A673 (cell line): ENCODE data around the gene CAMK1D. TPM values are rescaled to one million over a fixed set of nuclear protein-coding genes. Genes with fewer than 3 reads are reported as not detected.

Experiments
- BruUV-seq: library from RNA; stranded (reverse); fragments of 400-500 nt; replicated peaks from 2 replicates; lab custom pipeline; 2021; lab: Mats Ljungman, UMichigan
- CTCF ChIA-PET: fragments of 300-600 bp; sonication (Branson Sonifier 250); formaldehyde crosslinking; loops from one replicate; lab custom pipeline; 2022; ENCODE audit warnings: antibody characterized with exemption; lab: Charles Lee
- POLR2A ChIA-PET: fragments of 300-600 bp; sonication (Branson Sonifier 250); formaldehyde crosslinking; loops from one replicate; lab custom pipeline; 2022; ENCODE audit warnings: antibody characterized with exemption; ENCODE audit not compliant: low non-redundant PET; lab: Charles Lee
- DNase-seq: peaks from one replicate; pipeline ENCODE4 v3.0.0-alpha.2; 2015; ENCODE audit warnings: low spot score
- H3K27ac ChIP-seq: fragments of 200-600 bp; sonication (generic); 2 replicates; pipeline ENCODE4 v1.5.1; 2016; ENCODE audit warnings: mixed run types, low read depth, mild to moderate bottlenecking, mixed read lengths, antibody characterized with exemption, low read length; ENCODE audit not compliant: poor library complexity, severe bottlenecking
- H3K27me3 ChIP-seq: fragments of 200-600 bp; sonication (generic); replicated peaks from 2 replicates; pipeline ENCODE4 v1.6.1; 2017; ENCODE audit warnings: mixed run types, low read depth, mild to moderate bottlenecking, mixed read lengths, antibody characterized with exemption, low read length; ENCODE audit not compliant: insufficient read depth, poor library complexity
- H3K36me3 ChIP-seq: fragments of 200-600 bp; sonication (generic); 2 replicates; pipeline ENCODE4 v1.6.1; 2016; ENCODE audit warnings: mixed run types, mild to moderate bottlenecking, mixed read lengths, antibody characterized with exemption, low read length; ENCODE audit not compliant: insufficient read depth, poor library complexity, severe bottlenecking
- H3K4me1 ChIP-seq: fragments of 200-600 bp; sonication (generic); 2 replicates; pipeline ENCODE4 v1.6.1; 2017; ENCODE audit warnings: mixed run types, mild to moderate bottlenecking, mixed read lengths, antibody characterized with exemption, low read length; ENCODE audit not compliant: insufficient read depth, poor library complexity, severe bottlenecking
- H3K4me3 ChIP-seq: fragments of 200-600 bp; sonication (generic); 2 replicates; pipeline ENCODE4 v1.5.1; 2016; ENCODE audit warnings: low read depth, mixed run types, mild to moderate bottlenecking, mixed read lengths, low read length; ENCODE audit not compliant: poor library complexity, severe bottlenecking
- H3K9me3 ChIP-seq: fragments of 200-600 bp; sonication (generic); 2 replicates; pipeline ENCODE4 v1.6.1; 2016; ENCODE audit warnings: mixed run types, low read depth, mild to moderate bottlenecking, mixed read lengths, antibody characterized with exemption, low read length; ENCODE audit not compliant: poor library complexity, severe bottlenecking
- CTCF ChIP-seq: fragments of 300-800, 200-600 bp; sonication (generic); conservative IDR thresholded peaks from 2 replicates; pipeline ENCODE4 v1.5.1; 2017; ENCODE audit warnings: low read depth, mild to moderate bottlenecking, antibody characterized with exemption, low read length, moderate library complexity, mixed read lengths
- EZH2 ChIP-seq: fragments of 200-600 bp; sonication (generic); IDR thresholded peaks from 2 replicates; pipeline ENCODE4 v1.6.1; 2017; ENCODE audit warnings: borderline replicate concordance, low read depth, mild to moderate bottlenecking, mixed read lengths, antibody characterized with exemption, low read length; ENCODE audit not compliant: poor library complexity, severe bottlenecking
- intact Hi-C: fragments of 100-400 bp; cut with micrococcal nuclease; formaldehyde crosslinking; loops from one replicate; pipeline ENCODE4 v1.10.0; 2022; ENCODE audit not compliant: unreplicated experiment
- total RNA-seq: library from RNA; stranded (reverse); gene quantifications from 2 replicates; pipeline ENCODE4 v1.2.3, GENCODE V29; 2021

The CAMK1D gene
- total RNA-seq, 1 experiment from 2014 or later = 23.7 TPM

- intact Hi-C loops = loop anchor here (10.0 kb wide), 1 partner anchor 181 kb away; no protein-coding TSS in a partner anchor
- no peaks in the 10 kb centered on the region for H3K36me3 ChIP-seq
- H3K9me3 ChIP-seq = no peaks in the 10 kb centered on the region
- POLR2A ChIA-PET = no interaction called here
- peaks cover 47% of the 10 kb centered on the region for H3K4me1 ChIP-seq
- no peak overlapping the region for H3K4me3 ChIP-seq
- no peaks in the 10 kb centered on the region for H3K27me3 ChIP-seq
- DNase-seq = no peak
- peak overlapping the region; percentile 28 for H3K27ac ChIP-seq
- TF ChIP-seq CTCF = no peak
- no peak for TF ChIP-seq EZH2
- CTCF ChIA-PET = no interaction called here
- no TSS peak for BruUV-seq
Observed at GRCh38 chr10:12535656-12536055, 186.3 kb downstream of the CAMK1D start.

- TF ChIP-seq EZH2 = no peak
- no peak for TF ChIP-seq CTCF
- Histone ChIP-seq H3K27ac (no peak overlapping the region), H3K36me3 (no peaks in the 10 kb centered on the region), H3K4me1 (peaks cover 60% of the 10 kb centered on the region), H3K9me3 (no peaks in the 10 kb centered on the region), H3K4me3 (no peak overlapping the region), H3K27me3 (no peaks in the 10 kb centered on the region)
- BruUV-seq = no TSS peak
- intact Hi-C loops = loop anchor here (10.0 kb wide), 1 partner anchor 184 kb away; no protein-coding TSS in a partner anchor
- ChIA-PET POLR2A (no interaction called here), CTCF (no interaction called here)
- no peak for DNase-seq
Observed at GRCh38 chr10:12538491-12538995, 189.2 kb downstream of the CAMK1D start.

GRCh38 chr10:12539350-12540164 is 190.2 kb downstream of the CAMK1D start:
- ChIA-PET POLR2A (no interaction called here), CTCF (no interaction called here)
- Histone ChIP-seq H3K27me3 (no peaks in the 10 kb centered on the region), H3K27ac (peak overlapping the region; percentile 96), H3K9me3 (no peaks in the 10 kb centered on the region), H3K4me1 (peaks cover 70% of the 10 kb centered on the region), H3K36me3 (no peaks in the 10 kb centered on the region), H3K4me3 (no peak overlapping the region)
- TF ChIP-seq CTCF (no peak), EZH2 (no peak)
- BruUV-seq = no TSS peak
- intact Hi-C loops = loop anchor here (5.0 to 10.0 kb wide), 4 partner anchors 173 to 317 kb away; no protein-coding TSS in a partner anchor
- peak; percentile 46 for DNase-seq
